Activated T-cell treated with anti-CD3 and anti-CD28 coated beads, Interleukin-2, amount 50 U/mL, for 4 hours (primary cell): ENCODE results near the gene NR6A1. TPM values are rescaled to one million over a fixed set of nuclear protein-coding genes. Genes with fewer than 3 reads are reported as not detected.

Experiments used
- ATAC-seq, 2 donors: fragments of 200-7000 bp; cut with Tn5 transposase; one replicate each; pipeline ENCODE4 v1.10.0; 2021
- DNase-seq: peaks from one replicate; pipeline ENCODE4 v3.0.0-alpha.2; 2020
- H3K27me3 Mint-ChIP-seq: one replicate; pipeline ENCODE4 v1.8.0; 2021; ENCODE audit warnings: low read depth, mixed read lengths
- H3K36me3 Mint-ChIP-seq: one replicate; pipeline ENCODE4 v1.8.0; 2022; ENCODE audit warnings: mixed read lengths; ENCODE audit not compliant: insufficient read depth
- H3K4me1 Mint-ChIP-seq: one replicate; pipeline ENCODE4 v1.8.0; 2021; ENCODE audit warnings: low read depth, mixed read lengths
- H3K4me3 Mint-ChIP-seq: one replicate; pipeline ENCODE4 v1.8.0; 2021; ENCODE audit warnings: mild to moderate bottlenecking, moderate library complexity, mixed read lengths
- H3K9me3 Mint-ChIP-seq: one replicate; pipeline ENCODE4 v1.8.0; 2021; ENCODE audit warnings: mixed read lengths
- total RNA-seq, 3 donors: library from RNA; stranded (reverse); gene quantifications; one replicate each; pipeline ENCODE4 v1.2.1, GENCODE V29; 2021

NR6A1 gene
- total RNA-seq, 3 donors from 2014 or later: 2.3 to 3.5 (median 2.7) TPM

GRCh38 chr9:124721109-124721906 lies 49.8 kb downstream of the NR6A1 start:
- Mint-ChIP-seq H3K4me1 (peaks cover 5% of the 10 kb centered on the region), H3K27me3 (peaks cover 2% of the 10 kb centered on the region), H3K9me3 (no peaks in the 10 kb centered on the region), H3K4me3 (no peak overlapping the region), H3K36me3 (no peaks in the 10 kb centered on the region)
- ATAC-seq (no peak), DNase-seq (no peak)

GRCh38 chr9:124720429-124721108 lies 50.5 kb downstream of the NR6A1 start:
- H3K4me3 Mint-ChIP-seq: no peak overlapping the region
- no peaks in the 10 kb centered on the region for H3K9me3 Mint-ChIP-seq
- no peak for DNase-seq
- ATAC-seq: no peak
- peaks cover 2% of the 10 kb centered on the region for H3K27me3 Mint-ChIP-seq
- H3K4me1 Mint-ChIP-seq: peaks cover 5% of the 10 kb centered on the region
- no peaks in the 10 kb centered on the region for H3K36me3 Mint-ChIP-seq

- DNase-seq: no peak
- peaks cover 5% of the 10 kb centered on the region for H3K4me1 Mint-ChIP-seq
- no peak for ATAC-seq
- no peak overlapping the region for H3K4me3 Mint-ChIP-seq
- no peaks in the 10 kb centered on the region for H3K36me3 Mint-ChIP-seq
- peaks cover 2% of the 10 kb centered on the region for H3K27me3 Mint-ChIP-seq
- H3K9me3 Mint-ChIP-seq: no peaks in the 10 kb centered on the region
Observed at GRCh38 chr9:124718928-124719327, 52.2 kb downstream of the NR6A1 start.

- no peak for DNase-seq
- H3K4me1 Mint-ChIP-seq: peaks cover 5% of the 10 kb centered on the region
- no peak overlapping the region for H3K4me3 Mint-ChIP-seq
- H3K9me3 Mint-ChIP-seq: no peaks in the 10 kb centered on the region
- ATAC-seq: no peak
- H3K36me3 Mint-ChIP-seq: no peaks in the 10 kb centered on the region
- H3K27me3 Mint-ChIP-seq: peaks cover 2% of the 10 kb centered on the region
Observed at GRCh38 chr9:124717597-124717996, 53.5 kb downstream of the NR6A1 start.

- DNase-seq: no peak
- Mint-ChIP-seq H3K4me3 (no peak overlapping the region), H3K27me3 (peaks cover 5% of the 10 kb centered on the region), H3K4me1 (peaks cover 5% of the 10 kb centered on the region), H3K9me3 (no peaks in the 10 kb centered on the region), H3K36me3 (no peaks in the 10 kb centered on the region)
- peak; percentile 82 to 84 for ATAC-seq
Observed at GRCh38 chr9:124716808-124717207, 54.3 kb downstream of the NR6A1 start.

- no peaks in the 10 kb centered on the region for H3K4me1 Mint-ChIP-seq
- H3K27me3 Mint-ChIP-seq: peaks cover 15% of the 10 kb centered on the region
- H3K9me3 Mint-ChIP-seq: no peaks in the 10 kb centered on the region
- H3K36me3 Mint-ChIP-seq: no peaks in the 10 kb centered on the region
- DNase-seq (no peak), ATAC-seq (no peak)
- no peak overlapping the region for H3K4me3 Mint-ChIP-seq
Observed at GRCh38 chr9:124710766-124711165, 60.3 kb downstream of the NR6A1 start.

- H3K36me3 Mint-ChIP-seq: no peaks in the 10 kb centered on the region
- no peak for DNase-seq
- ATAC-seq: no peak
- no peaks in the 10 kb centered on the region for H3K9me3 Mint-ChIP-seq
- no peaks in the 10 kb centered on the region for H3K4me1 Mint-ChIP-seq
- peaks cover 15% of the 10 kb centered on the region for H3K27me3 Mint-ChIP-seq
- no peak overlapping the region for H3K4me3 Mint-ChIP-seq
Observed at GRCh38 chr9:124709292-124709690, 61.8 kb downstream of the NR6A1 start.

- no peak for ATAC-seq
Observed at GRCh38 chr9:124708633-124709291, 62.3 kb downstream of the NR6A1 start.

DNA sequence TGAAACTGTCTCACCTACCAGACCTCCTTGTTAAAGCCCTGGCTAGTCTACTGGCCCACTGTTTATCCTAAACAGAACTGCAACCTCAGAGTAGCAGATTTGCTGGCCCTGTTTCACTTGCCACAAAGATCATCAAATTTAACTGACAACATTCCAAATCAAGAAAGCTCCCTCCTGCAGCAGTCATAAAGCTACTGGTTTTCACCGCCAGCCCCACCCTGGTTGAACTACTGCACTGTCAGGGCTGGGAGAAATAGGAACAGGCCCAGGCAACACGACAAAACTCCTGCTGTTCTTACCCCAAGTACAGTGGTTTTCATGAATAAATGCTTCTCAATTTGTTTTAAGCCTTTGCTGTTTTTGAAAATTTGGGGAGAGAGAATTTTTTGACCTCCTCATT lies 63.0 kb downstream of the NR6A1 start:
- DNase-seq (no peak), ATAC-seq (no peak)
- no peaks in the 10 kb centered on the region for H3K9me3 Mint-ChIP-seq
- H3K27me3 Mint-ChIP-seq: peaks cover 18% of the 10 kb centered on the region
- no peaks in the 10 kb centered on the region for H3K4me1 Mint-ChIP-seq
- no peak overlapping the region for H3K4me3 Mint-ChIP-seq
- H3K36me3 Mint-ChIP-seq: no peaks in the 10 kb centered on the region

More at GRCh38 chr9:124708633-124709291, 62.3 kb downstream of the NR6A1 start:
- no peaks in the 10 kb centered on the region for H3K4me1 Mint-ChIP-seq
- H3K9me3 Mint-ChIP-seq: no peaks in the 10 kb centered on the region
- no peak overlapping the region for H3K4me3 Mint-ChIP-seq
- no peaks in the 10 kb centered on the region for H3K36me3 Mint-ChIP-seq
- DNase-seq: no peak
- H3K27me3 Mint-ChIP-seq: peaks cover 18% of the 10 kb centered on the region

- H3K36me3 Mint-ChIP-seq: no peaks in the 10 kb centered on the region
- ATAC-seq: no peak
- no peak for DNase-seq
- H3K4me1 Mint-ChIP-seq: no peaks in the 10 kb centered on the region
- no peaks in the 10 kb centered on the region for H3K9me3 Mint-ChIP-seq
- H3K27me3 Mint-ChIP-seq: peaks cover 18% of the 10 kb centered on the region
- H3K4me3 Mint-ChIP-seq: no peak overlapping the region
Observed at GRCh38 chr9:124707666-124708065, 63.4 kb downstream of the NR6A1 start.

GRCh38 chr9:124706685-124707084 lies 64.4 kb downstream of the NR6A1 start:
- DNase-seq (no peak), ATAC-seq (no peak)
- Mint-ChIP-seq H3K9me3 (no peaks in the 10 kb centered on the region), H3K4me3 (no peak overlapping the region), H3K4me1 (no peaks in the 10 kb centered on the region), H3K36me3 (no peaks in the 10 kb centered on the region), H3K27me3 (peaks cover 14% of the 10 kb centered on the region)

GRCh38 chr9:124699575-124699974 lies 71.5 kb downstream of the NR6A1 start:
- Mint-ChIP-seq H3K27me3 (peaks cover 6% of the 10 kb centered on the region), H3K9me3 (no peaks in the 10 kb centered on the region), H3K36me3 (no peaks in the 10 kb centered on the region), H3K4me1 (no peaks in the 10 kb centered on the region), H3K4me3 (no peak overlapping the region)
- DNase-seq (no peak), ATAC-seq (no peak)

GRCh38 chr9:124698265-124698664 lies 72.8 kb downstream of the NR6A1 start:
- ATAC-seq: no peak
- H3K4me3 Mint-ChIP-seq: no peak overlapping the region
- H3K27me3 Mint-ChIP-seq: peaks cover 3% of the 10 kb centered on the region
- H3K9me3 Mint-ChIP-seq: no peaks in the 10 kb centered on the region
- H3K4me1 Mint-ChIP-seq: no peaks in the 10 kb centered on the region
- no peak for DNase-seq
- H3K36me3 Mint-ChIP-seq: no peaks in the 10 kb centered on the region

GRCh38 chr9:124697326-124698200 lies 73.5 kb downstream of the NR6A1 start:
- Mint-ChIP-seq H3K4me3 (no peak overlapping the region), H3K36me3 (no peaks in the 10 kb centered on the region), H3K9me3 (no peaks in the 10 kb centered on the region), H3K4me1 (no peaks in the 10 kb centered on the region), H3K27me3 (peaks cover 3% of the 10 kb centered on the region)
- ATAC-seq (no peak), DNase-seq (no peak)
